Fibroblast of skin of left quadriceps (primary cell): ENCODE measurements around the gene SLC7A5.
"Not testable (repeated sequence)": the region's sequence is repeated elsewhere in the genome, so short reads cannot be mapped to it uniquely, and the experiment has no call there.

Experiments used
- DNase-seq, 2 experiments: peaks; one replicate each; pipeline ENCODE4 v3.0.0-alpha.2; 2013; ENCODE audit warnings: low read depth in 2 of 2

Gene SLC7A5

DNA sequence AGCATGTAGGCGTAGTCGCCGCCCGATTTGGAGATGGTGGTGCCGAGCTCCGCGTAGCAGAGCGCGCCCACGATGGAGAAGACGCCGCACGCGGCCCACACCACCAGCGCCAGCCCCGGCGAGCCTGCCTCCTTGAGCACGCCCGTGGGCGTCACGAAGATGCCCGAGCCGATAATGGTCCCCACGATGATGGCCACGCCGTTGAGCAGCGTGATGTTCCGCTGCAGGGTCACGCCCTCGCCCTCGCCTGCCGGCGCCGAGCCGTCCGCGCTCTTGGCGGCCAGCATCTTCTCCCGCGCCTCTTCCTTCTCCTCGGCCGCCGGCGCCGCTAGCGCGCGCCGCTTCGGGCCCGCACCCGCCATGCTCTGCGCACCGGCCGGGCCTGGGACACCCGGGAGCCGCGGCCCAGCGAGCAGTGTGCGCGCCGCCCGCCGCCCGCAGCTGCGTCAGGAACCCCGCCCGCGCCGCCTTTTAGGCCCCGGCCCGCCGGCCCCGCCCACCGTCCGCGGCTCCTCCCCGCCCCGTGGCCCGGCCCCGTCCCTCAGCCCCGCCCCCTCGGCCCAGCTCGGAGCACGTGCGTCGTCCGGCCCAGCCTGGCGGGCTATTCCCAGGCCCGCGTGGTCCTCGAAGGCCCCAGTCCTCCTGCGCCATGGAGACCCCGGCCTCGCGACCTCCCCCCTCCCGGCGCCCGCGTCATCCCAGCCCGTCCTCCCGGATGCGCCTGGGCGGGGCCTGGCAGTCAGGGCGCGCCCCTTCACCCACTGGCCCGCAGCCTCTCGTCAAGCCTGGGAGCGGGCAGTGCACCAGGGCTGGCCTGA lies at the start of gene SLC7A5:
Gene SLC7A5 (minus strand): TSS at position 447 of the 818 bp plus-strand sequence. CDS start 85 bp downstream, at position 362.
- peak; percentile 67 to 68 for DNase-seq

GRCh38 chr16:87918338-87918737 lies 49.0 kb upstream of the SLC7A5 start:
- no peak for DNase-seq

- DNase-seq: no peak
Observed at GRCh38 chr16:87917503-87917902, 48.2 kb upstream of the SLC7A5 start.

DNA sequence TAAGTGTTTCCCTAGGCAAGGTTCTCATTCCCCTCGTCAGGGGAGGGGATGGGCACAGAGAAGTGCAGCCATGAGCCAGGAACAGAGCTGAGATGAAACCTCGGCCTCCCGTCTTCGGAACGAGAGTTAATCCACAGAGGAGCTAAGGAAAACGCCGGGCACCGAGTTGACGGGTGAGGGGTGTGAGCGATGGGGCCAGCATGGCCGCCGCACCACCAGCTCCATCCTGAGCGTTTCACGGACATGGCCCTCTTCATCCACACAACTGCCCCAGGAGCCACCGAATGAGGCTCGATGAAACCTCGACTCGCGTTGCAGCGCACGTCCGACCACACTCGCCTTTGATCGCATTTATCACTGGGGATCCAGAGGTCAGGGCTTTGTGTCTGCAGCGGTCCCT lies 45.5 kb upstream of the SLC7A5 start:
- no peak for DNase-seq

DNA sequence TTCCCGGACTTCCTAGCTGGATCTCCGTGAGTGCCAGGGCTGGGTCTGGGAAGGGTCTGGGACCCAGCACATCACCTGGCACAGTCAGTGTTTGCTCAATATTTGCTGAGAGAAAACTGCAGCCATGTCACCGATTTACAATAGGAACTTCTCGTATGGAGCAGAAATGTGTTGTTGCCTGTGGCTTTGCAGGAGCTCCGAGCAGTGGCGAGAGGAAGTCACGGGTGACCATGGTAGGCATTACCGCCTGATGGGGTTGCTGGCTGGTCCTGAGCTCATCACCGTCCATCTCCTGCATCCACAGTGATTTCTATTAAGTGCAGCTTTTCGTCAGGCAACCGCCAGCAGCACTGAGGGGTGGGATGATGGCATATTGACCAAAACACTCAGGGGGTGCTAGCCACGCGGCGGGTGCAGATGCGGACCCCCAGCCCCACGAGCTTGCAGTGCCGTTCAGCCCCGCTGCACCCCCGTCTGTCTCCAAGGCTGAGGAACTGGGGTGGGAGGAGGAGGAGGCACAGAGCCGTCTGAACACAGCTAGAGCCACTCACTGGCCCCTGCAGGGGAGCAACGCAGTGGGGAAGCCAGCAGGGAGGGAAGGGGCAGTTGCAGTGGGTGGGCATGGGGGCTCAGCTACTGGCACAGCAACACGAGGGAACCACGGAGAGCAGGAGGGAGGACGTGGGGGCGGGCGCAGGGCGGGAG lies 44.9 kb upstream of the SLC7A5 start:
- DNase-seq: not testable (repeated sequence)

- not testable (repeated sequence) for DNase-seq
Observed at GRCh38 chr16:87912691-87913090, 43.4 kb upstream of the SLC7A5 start.

- peak in 1 of 2 experiments; percentile 17 for DNase-seq
Observed at GRCh38 chr16:87911106-87911763, 41.9 kb upstream of the SLC7A5 start.

DNA sequence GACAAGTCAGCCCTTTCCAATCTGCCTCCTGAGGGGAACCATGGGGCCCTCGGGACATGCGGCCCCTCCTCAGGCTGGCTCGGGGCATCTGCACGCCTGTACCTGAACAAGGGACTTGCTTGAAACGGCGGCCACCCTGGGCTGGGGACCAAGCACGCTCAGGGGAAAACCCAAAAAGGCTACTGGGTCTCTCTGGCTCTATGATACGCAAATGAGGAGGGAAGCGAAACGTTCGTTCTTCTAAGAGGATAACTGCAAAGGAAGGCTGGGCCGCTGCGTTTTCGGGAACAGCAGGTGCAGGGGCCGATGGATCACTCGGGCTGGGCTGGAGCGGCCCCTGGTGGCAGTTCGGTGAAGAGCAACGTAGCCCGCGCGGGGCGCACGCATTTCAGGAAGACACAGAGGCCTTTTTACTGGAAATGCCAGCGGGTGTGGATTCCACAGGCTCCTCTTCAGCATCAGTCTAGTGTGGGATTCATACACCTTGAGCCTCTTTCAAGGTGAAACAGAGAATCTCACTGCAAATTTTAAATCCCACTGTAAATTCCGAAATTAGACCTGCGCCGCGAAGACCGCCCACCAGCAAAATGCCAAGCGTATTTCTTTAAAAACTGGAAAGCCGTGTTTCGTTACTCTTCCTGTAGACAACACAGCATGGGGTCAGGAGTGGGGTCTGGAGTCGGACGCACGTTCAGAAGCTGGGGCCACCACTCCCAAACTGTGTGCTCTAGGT lies 40.1 kb upstream of the SLC7A5 start:
- not testable (repeated sequence) for DNase-seq

DNA sequence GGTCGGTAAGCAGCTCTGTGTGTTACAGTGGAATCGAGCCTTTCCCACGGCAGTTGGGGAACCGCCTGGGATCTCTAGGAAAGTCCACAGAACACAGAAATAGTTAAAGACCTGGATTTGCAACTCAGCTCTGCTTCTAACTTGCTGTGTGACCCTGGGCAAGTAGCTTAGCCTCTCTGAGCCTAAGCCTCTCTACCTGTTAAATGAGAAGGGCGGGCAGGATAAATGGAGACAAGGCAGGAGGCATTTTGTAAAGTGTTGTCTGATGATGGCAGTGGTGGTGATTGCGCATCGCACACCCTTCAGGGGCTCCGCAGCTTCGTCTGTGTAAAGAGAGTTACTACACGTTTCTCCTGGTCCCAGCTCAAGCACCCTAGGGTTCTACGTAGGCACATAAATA lies 38.8 kb upstream of the SLC7A5 start:
- DNase-seq: not testable (repeated sequence)

DNA sequence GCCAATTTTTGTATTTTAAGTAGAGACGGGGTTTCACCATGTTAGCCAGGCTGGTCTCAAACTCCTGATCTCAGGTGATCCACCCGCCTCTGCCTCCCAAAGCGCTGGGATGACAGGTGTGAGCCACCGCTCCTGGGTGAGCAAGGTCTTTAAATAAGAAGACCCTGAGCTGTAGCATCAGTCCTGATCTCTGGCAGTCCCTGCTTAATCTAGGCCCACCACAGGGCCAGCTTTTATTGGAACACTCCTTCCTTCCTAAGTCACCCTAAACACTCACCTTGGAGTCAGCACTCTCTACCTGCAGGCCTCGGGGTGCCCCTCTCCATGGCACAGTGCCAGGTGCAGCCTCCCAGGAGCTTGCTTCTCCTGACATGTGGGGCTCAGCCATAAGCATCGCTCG lies 36.2 kb upstream of the SLC7A5 start:
- not testable (repeated sequence) for DNase-seq

DNA sequence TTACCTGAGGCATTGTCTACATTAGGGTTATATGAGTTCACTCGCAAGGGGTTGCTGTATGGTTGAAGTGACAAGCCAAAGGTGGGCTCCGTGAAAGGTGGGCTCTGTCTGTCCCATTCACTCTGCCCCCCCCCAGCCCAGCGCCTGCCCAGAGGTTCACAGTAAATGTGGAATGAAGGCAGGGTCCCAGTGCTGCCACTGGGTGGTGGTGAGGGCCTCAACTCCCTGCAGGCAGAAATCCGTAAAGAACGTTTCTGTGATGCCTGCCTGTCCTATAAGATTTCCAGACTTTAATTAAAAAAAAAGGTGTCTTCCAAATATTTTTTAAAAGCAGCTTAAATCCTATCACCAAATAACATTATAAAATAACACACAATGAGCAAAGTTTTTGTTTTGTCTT lies 35.7 kb upstream of the SLC7A5 start:
- not testable (repeated sequence) for DNase-seq

DNA sequence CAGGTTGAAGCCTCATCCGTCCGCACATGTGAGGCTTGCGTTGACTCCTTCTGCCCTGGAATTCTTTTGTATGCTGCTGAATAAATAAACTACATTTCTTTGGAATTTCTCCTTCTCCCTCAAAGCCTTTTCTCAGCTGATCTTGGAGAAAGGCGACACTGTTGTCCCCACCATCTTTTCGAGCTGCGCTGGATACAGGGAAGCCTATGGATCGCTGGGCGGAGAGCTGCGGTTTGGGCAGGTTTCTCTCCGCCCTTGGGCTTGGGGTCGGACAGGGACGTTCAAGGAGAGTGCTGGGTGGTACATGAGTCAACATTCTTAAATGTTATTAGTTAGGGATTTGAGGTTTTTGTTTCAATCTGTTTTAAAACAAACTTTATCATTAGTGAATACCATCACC lies 31.2 kb upstream of the SLC7A5 start:
- DNase-seq: not testable (repeated sequence)

DNA sequence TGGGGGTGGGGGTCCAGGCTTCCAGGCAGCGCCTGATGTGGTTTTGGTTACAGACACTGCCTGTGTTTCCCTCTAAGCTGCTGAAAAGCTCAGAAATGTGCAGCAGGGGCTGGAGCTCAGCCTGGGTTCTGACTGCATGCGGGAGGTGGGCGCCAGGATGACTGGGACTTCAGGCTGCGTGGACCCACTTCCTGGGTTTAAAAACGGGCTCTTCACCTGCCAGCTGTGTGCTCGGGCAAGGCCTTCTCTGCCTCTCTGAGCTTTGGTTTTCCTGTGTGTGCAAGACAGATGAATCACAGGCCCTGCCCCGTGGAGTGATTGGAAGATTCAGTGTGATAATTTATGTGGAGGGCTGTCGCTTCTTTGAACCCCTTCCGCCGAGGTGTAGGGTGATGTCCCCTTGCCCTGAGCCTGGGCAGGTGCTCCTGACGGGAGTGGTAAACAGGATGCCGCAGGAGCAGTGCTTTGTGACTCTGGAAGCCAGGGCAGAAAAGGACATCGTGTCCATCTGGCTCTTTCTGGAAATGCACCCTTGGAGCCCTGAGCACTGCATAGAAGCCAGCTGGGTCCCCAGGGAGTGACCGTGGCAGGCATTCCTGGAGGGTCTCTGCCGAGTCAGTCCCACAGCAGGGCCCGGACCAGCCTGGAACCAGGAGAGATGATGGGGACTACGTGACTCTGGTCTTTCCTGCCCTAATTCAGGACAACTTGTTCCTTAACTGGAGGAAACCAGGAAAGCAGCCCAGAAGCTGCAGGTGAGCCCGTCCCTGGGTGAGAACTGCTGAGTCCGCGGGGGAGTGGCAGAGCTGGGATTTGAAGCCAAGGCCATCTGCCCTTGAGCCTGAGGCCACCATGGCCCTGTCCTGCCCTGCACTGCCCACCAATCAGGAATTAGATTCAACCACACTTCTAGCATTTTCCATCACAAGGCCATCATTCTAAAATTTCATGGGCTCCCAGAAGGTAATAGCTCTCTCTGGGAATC lies 28.5 kb upstream of the SLC7A5 start:
- no peak for DNase-seq

DNA sequence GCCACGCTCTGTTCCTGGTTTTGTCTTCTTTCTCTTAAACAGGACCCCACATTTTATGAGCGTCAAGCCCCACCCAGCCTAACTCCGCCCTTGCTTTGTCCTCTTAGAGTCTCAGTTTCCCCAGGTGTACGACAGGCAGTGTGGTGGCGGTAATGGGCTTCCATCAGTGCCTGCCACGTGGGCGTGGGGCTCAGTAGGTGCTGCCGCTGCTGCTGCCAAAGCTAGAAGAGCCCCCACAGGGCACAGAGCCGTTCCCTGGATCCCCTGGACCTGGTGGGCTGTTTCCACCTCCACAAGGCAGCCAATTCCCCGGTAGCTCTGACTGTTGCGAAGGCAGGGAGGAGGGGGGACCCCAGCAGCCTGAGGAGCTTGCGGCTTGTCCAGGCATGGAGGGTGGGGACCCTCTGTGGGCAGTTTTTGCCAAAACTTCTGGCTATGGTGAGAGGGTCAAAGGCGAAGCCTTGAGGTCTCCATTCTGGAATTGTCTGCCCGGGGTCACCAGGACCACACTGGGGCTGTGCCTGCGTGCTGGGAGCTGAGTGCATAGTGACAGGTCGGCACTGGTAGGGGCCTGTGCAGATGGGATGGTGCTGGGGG lies 27.7 kb upstream of the SLC7A5 start:
- DNase-seq: not testable (repeated sequence)

DNA sequence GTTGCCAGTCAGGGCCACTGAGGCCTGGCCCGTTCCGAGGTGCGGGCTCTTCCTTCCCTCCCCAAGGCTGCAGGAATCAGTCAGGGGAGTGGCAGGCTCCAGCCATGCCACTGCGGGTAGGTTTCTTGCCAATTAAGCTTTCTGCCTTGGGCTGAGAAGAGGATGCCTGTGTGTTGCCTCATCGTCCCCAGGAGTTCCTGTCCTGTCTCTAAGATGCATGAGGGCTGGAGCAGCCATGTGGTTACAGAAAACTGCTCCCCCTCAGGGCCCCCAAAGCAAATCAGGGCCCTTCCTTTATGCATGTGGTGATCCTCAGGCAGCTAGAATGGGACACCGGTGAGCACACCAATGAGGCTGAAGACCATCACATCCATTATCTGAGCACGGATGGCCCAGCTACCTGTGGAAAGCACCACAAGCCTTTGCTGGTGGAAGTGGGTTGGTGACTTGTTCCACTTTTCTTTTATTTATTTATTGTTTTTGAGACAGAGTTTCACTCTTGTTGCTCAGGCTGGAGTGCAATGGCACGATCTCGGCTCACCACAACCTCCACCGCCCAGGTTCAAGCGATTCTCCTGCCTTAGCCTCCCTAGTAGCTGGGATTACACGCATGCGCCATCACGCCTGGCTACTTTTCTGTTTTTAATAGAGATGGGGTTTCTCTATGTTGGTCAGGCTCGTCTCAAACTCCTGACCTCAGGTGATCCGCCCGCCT lies 27.0 kb upstream of the SLC7A5 start:
- DNase-seq: not testable (repeated sequence)

- DNase-seq: peak; percentile 49 to 67
Observed at GRCh38 chr16:87895641-87896141, 26.4 kb upstream of the SLC7A5 start.

DNA sequence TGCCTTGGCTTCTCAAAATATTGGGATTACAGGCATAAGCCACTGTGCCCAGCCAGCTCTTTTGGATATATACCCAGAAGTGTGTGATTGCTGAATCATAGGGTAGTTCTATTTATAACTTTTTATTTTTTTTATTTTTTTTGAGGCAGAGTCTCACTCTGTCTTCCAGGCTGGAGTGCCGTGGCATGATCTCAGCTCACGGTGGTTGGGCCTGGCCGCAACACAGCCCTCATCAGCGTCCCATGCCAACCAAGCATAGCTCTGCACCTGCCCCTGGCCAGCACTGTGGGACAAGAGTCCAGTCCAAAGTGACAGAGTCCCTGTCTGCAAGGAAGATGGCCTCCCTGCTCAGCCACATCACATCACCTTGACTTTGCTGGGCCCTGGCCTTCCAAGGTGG lies 24.7 kb upstream of the SLC7A5 start:
- DNase-seq: not testable (repeated sequence)

- no peak for DNase-seq
Observed at GRCh38 chr16:87891764-87892163, 22.5 kb upstream of the SLC7A5 start.

- DNase-seq: not testable (repeated sequence)
Observed at GRCh38 chr16:87889762-87890161, 20.5 kb upstream of the SLC7A5 start.
